Vagina (tissue), 2 donors: ENCODE measurements around the gene ABCA5.

Experiments
- POLR2A ChIP-seq, 2 donors: fragments of 450-650 bp; IDR thresholded peaks; one replicate each; pipeline ENCODE4 v1.6.1; 2017; ENCODE audit warnings: antibody characterized with exemption in 2 of 2, mild to moderate bottlenecking in 2 of 2, moderate library complexity in 2 of 2
- POLR2AphosphoS5 ChIP-seq, 2 donors: sonication (generic); formaldehyde crosslinking; IDR thresholded peaks; one replicate each; pipeline ENCODE4 v1.9.0; 2017; ENCODE audit warnings: antibody characterized with exemption in 2 of 2, mild to moderate bottlenecking in 2 of 2, low read depth in 1 of 2; ENCODE audit not compliant: insufficient read depth in 1 of 2
- TF ChIP-seq, protein P1 (sequence below), 3 experiments: fragments of 450-650 bp in 2 of 3; fragments of 200-600 bp in 1 of 3; sonication (generic) in 1 of 3; IDR thresholded peaks; one replicate each; pipeline ENCODE4 v1.5.1; 2017 to 2019; ENCODE audit warnings: antibody characterized with exemption in 3 of 3, mild to moderate bottlenecking in 2 of 3, moderate library complexity in 2 of 3

- TF ChIP-seq, protein P1, sequence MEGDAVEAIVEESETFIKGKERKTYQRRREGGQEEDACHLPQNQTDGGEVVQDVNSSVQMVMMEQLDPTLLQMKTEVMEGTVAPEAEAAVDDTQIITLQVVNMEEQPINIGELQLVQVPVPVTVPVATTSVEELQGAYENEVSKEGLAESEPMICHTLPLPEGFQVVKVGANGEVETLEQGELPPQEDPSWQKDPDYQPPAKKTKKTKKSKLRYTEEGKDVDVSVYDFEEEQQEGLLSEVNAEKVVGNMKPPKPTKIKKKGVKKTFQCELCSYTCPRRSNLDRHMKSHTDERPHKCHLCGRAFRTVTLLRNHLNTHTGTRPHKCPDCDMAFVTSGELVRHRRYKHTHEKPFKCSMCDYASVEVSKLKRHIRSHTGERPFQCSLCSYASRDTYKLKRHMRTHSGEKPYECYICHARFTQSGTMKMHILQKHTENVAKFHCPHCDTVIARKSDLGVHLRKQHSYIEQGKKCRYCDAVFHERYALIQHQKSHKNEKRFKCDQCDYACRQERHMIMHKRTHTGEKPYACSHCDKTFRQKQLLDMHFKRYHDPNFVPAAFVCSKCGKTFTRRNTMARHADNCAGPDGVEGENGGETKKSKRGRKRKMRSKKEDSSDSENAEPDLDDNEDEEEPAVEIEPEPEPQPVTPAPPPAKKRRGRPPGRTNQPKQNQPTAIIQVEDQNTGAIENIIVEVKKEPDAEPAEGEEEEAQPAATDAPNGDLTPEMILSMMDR (IDR thresholded peaks at IDR 0.05): no peak
- TF ChIP-seq POLR2A (IDR thresholded peaks at IDR 0.05) (no peak), POLR2AphosphoS5 (IDR thresholded peaks at IDR 0.05; ENCODE audit: insufficient read depth in 1 of 2, low read depth in 1 of 2) (no peak)
Measured at GRCh38 chr17:69300222-69300621, 26.7 kb downstream of the ABCA5 start.
